ENCODE measurements around the gene VKORC1. TPM values are rescaled to one million over a fixed set of nuclear protein-coding genes. Genes with fewer than 3 reads are reported as not detected.

Gene VKORC1
- total and polyA plus RNA-seq, 2 donors (not counting 1 experiment from before 2014, with no cell fraction given) = 118 to 301 TPM

DNA sequence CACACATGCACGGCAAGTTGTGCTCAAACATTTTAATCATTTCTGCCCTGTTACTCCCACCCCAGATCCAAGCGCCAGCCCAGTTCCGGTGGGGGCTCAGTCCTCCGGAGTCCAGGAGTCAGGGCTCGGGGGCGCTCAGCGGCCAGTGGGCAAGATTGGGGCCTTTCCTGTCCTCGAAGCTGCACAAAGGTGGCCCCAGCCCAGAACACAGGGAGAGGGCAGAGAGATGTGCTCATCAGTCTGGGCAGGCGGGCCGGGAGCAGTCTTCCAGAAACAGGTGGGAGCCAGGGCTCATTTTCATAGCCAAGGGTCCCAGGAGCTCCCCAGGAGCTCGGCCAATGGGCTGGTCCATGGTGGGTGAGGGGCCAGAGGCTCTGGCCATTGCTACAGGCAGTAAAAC is 36.8 kb upstream of the VKORC1 start:
- no peaks in the 10 kb centered on the region for H3K27me3 ChIP-seq (ENCODE audit: control insufficient read depth, insufficient read depth, low read length)

DNA sequence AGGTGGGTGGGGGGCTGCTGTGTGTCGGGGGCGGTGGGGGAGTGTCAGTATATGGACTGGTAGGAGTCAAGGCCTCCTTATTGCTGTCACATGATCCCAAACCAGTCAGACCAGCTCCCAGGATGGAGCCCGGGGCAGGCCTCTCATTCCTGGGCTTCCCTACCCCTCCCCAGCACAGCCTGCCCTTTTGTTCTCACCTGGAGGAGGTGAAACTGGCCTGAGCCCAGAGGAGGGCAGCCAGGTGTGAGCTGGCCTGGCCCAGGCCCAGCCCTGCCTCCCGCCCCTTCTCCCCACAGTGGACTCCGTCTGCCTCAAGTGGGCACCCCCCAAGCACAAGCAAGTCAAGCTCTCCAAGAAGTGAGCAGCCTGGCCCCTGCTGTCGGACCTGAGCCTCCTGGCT is 36.3 kb upstream of the VKORC1 start:
- H2AFZ ChIP-seq (ENCODE audit: low read length) = no peak overlapping the region
- no peaks in the 10 kb centered on the region for H3K9me3 ChIP-seq (ENCODE audit: control insufficient read depth, insufficient read depth, low read depth, low read length)
- no peak for DNase-seq (ENCODE audit: low read depth in 2 of 2)

More for the DNA sequence above, 36.8 kb upstream of the VKORC1 start:
- Histone ChIP-seq H4K20me1 (ENCODE audit: control insufficient read depth, extremely low read depth, insufficient read depth, low read length) (no peaks in the 10 kb centered on the region), H3K4me2 (ENCODE audit: extremely low read depth, insufficient read depth, low read length) (no peak overlapping the region), H3K79me2 (ENCODE audit: control insufficient read depth, insufficient read depth, low read length) (no peaks in the 10 kb centered on the region), H3K4me1 (ENCODE audit: control insufficient read depth, extremely low read depth, insufficient read depth, low read length) (no peaks in the 10 kb centered on the region), H3K9me3 (ENCODE audit: control insufficient read depth, insufficient read depth, low read depth, low read length) (no peaks in the 10 kb centered on the region), H2AFZ (ENCODE audit: low read length) (no peak overlapping the region), H3K27ac (ENCODE audit: insufficient read depth, low read length) (no peak overlapping the region), H3K4me3 (replicated peaks in 1 of 4; ENCODE audit: control extremely low read depth in 1 of 4, insufficient read depth in 1 of 4, low read depth in 3 of 4, low read length in 4 of 4) (no peak overlapping the region), H3K36me3 (ENCODE audit: control insufficient read depth, insufficient read depth, low read length) (peaks cover 5% of the 10 kb centered on the region), H3K9ac (ENCODE audit: insufficient read depth, low read length) (no peak overlapping the region)
- DNase-seq (ENCODE audit: low read depth in 2 of 2) = no peak
- TF ChIP-seq, protein P1, sequence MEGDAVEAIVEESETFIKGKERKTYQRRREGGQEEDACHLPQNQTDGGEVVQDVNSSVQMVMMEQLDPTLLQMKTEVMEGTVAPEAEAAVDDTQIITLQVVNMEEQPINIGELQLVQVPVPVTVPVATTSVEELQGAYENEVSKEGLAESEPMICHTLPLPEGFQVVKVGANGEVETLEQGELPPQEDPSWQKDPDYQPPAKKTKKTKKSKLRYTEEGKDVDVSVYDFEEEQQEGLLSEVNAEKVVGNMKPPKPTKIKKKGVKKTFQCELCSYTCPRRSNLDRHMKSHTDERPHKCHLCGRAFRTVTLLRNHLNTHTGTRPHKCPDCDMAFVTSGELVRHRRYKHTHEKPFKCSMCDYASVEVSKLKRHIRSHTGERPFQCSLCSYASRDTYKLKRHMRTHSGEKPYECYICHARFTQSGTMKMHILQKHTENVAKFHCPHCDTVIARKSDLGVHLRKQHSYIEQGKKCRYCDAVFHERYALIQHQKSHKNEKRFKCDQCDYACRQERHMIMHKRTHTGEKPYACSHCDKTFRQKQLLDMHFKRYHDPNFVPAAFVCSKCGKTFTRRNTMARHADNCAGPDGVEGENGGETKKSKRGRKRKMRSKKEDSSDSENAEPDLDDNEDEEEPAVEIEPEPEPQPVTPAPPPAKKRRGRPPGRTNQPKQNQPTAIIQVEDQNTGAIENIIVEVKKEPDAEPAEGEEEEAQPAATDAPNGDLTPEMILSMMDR (conservative IDR thresholded peaks at IDR 0.05 in 1 of 2, IDR thresholded peaks at IDR 0.05 in 1 of 2; ENCODE audit: low read depth in 1 of 2, low read length in 2 of 2) = no peak
- no peak for TF ChIP-seq EZH2 (IDR thresholded peaks at IDR 0.05; ENCODE audit: low read length, missing control alignments)

DNA sequence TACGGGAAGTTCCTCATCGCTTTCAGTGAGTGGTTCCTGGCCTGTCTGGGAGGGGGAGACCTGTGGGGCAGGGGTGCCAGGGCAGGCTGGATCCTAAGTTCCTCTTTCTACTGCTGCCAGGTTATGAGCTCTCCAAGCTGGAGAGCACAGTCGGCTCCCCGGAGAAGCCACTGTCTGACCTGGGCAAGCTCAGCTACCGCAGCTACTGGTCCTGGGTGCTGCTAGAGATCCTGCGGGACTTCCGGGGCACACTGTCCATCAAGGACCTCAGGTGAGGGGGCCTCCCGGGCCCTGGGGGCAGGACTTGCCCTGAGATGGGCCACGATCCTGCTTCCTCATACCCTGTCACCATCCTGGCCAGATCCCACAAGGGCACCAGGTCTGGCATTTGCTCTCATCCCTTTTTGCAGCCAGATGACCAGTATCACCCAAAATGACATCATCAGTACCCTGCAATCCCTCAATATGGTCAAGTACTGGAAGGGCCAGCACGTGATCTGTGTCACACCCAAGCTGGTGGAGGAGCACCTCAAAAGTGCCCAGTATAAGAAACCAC is 35.8 kb upstream of the VKORC1 start:
- no peaks in the 10 kb centered on the region for H3K79me2 ChIP-seq (ENCODE audit: control insufficient read depth, insufficient read depth, low read length)
- no peak overlapping the region for H3K27ac ChIP-seq (ENCODE audit: insufficient read depth, low read length)
- no peaks in the 10 kb centered on the region for H4K20me1 ChIP-seq (ENCODE audit: control insufficient read depth, extremely low read depth, insufficient read depth, low read length)
- peaks cover 5% of the 10 kb centered on the region for H3K36me3 ChIP-seq (ENCODE audit: control insufficient read depth, insufficient read depth, low read length)
- no peak overlapping the region for H3K4me2 ChIP-seq (ENCODE audit: extremely low read depth, insufficient read depth, low read length)
- no peaks in the 10 kb centered on the region for H3K4me1 ChIP-seq (ENCODE audit: control insufficient read depth, extremely low read depth, insufficient read depth, low read length)
- no peak overlapping the region for H3K9ac ChIP-seq (ENCODE audit: insufficient read depth, low read length)
- H3K9me3 ChIP-seq (ENCODE audit: control insufficient read depth, insufficient read depth, low read depth, low read length) = no peaks in the 10 kb centered on the region
- H3K4me3 ChIP-seq (replicated peaks in 1 of 4; ENCODE audit: control extremely low read depth in 1 of 4, insufficient read depth in 1 of 4, low read depth in 3 of 4, low read length in 4 of 4) = no peak overlapping the region
- H2AFZ ChIP-seq (ENCODE audit: low read length) = no peak overlapping the region
- TF ChIP-seq, protein P1 (conservative IDR thresholded peaks at IDR 0.05 in 1 of 2, IDR thresholded peaks at IDR 0.05 in 1 of 2; ENCODE audit: low read depth in 1 of 2, low read length in 2 of 2) = no peak
- TF ChIP-seq EZH2 (IDR thresholded peaks at IDR 0.05; ENCODE audit: low read length, missing control alignments) = no peak
- no peaks in the 10 kb centered on the region for H3K27me3 ChIP-seq (ENCODE audit: control insufficient read depth, insufficient read depth, low read length)
- DNase-seq (ENCODE audit: low read depth in 2 of 2) = no peak

More for the DNA sequence above, 36.3 kb upstream of the VKORC1 start:
- Histone ChIP-seq H3K27ac (ENCODE audit: insufficient read depth, low read length) (no peak overlapping the region), H3K27me3 (ENCODE audit: control insufficient read depth, insufficient read depth, low read length) (no peaks in the 10 kb centered on the region), H3K4me1 (ENCODE audit: control insufficient read depth, extremely low read depth, insufficient read depth, low read length) (no peaks in the 10 kb centered on the region), H3K79me2 (ENCODE audit: control insufficient read depth, insufficient read depth, low read length) (no peaks in the 10 kb centered on the region), H4K20me1 (ENCODE audit: control insufficient read depth, extremely low read depth, insufficient read depth, low read length) (no peaks in the 10 kb centered on the region), H3K4me3 (replicated peaks in 1 of 4; ENCODE audit: control extremely low read depth in 1 of 4, insufficient read depth in 1 of 4, low read depth in 3 of 4, low read length in 4 of 4) (no peak overlapping the region), H3K4me2 (ENCODE audit: extremely low read depth, insufficient read depth, low read length) (no peak overlapping the region), H3K36me3 (ENCODE audit: control insufficient read depth, insufficient read depth, low read length) (peaks cover 5% of the 10 kb centered on the region), H3K9ac (ENCODE audit: insufficient read depth, low read length) (no peak overlapping the region)
- TF ChIP-seq, protein P1 (conservative IDR thresholded peaks at IDR 0.05 in 1 of 2, IDR thresholded peaks at IDR 0.05 in 1 of 2; ENCODE audit: low read depth in 1 of 2, low read length in 2 of 2) = no peak
- no peak for TF ChIP-seq EZH2 (IDR thresholded peaks at IDR 0.05; ENCODE audit: low read length, missing control alignments)

Measured in fibroblast of lung (primary cell).